Measurements from ENCODE around the gene USP10. TPM values are rescaled to one million over a fixed set of nuclear protein-coding genes. Genes with fewer than 3 reads are reported as not detected.

USP10 gene
- polyA plus RNA-seq, 3 donors, result 38.7 to 115 (median 90.9) TPM

DNA sequence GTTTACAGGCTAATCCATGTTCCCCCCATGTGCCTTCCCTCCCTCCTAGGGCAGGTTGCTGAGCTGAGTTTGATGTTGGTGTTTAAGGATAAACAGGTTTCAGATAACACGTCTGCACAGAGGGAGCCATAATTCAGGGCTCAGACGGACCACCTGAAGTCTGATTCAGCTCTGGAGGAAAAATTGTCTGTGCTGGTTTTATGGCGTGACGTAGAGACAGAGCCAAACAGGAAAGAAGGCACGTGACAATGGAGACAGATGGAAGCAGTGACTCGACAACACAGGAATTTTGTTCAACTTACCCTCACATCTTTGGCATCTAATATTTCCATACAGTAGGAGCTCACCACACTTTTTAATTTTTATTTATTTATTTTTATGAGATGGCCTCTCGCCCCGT lies 10.7 kb upstream of the USP10 start:
- TF ChIP-seq, protein P1, sequence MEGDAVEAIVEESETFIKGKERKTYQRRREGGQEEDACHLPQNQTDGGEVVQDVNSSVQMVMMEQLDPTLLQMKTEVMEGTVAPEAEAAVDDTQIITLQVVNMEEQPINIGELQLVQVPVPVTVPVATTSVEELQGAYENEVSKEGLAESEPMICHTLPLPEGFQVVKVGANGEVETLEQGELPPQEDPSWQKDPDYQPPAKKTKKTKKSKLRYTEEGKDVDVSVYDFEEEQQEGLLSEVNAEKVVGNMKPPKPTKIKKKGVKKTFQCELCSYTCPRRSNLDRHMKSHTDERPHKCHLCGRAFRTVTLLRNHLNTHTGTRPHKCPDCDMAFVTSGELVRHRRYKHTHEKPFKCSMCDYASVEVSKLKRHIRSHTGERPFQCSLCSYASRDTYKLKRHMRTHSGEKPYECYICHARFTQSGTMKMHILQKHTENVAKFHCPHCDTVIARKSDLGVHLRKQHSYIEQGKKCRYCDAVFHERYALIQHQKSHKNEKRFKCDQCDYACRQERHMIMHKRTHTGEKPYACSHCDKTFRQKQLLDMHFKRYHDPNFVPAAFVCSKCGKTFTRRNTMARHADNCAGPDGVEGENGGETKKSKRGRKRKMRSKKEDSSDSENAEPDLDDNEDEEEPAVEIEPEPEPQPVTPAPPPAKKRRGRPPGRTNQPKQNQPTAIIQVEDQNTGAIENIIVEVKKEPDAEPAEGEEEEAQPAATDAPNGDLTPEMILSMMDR (IDR thresholded peaks at IDR 0.05), result no peak
- Histone ChIP-seq H2AFZ (ENCODE audit: insufficient read depth, low read depth, low read length, poor library complexity, severe bottlenecking) (no peak overlapping the region), H3K27me3 (ENCODE audit: control insufficient read depth in 2 of 2, insufficient read depth in 2 of 2, low read length in 2 of 2) (no peaks in the 10 kb centered on the region), H3K4me1 (ENCODE audit: control insufficient read depth in 1 of 2, insufficient read depth in 2 of 2, low read length in 2 of 2) (peaks cover 27 to 40% of the 10 kb centered on the region in 2 donors), H3K4me3 (replicated peaks in 1 of 3; ENCODE audit: low read depth in 2 of 3, low read length in 3 of 3) (no peak overlapping the region), H3K4me2 (replicated peaks; ENCODE audit: extremely low read depth, low read length, poor library complexity, severe bottlenecking) (no peak overlapping the region), H3K27ac (ENCODE audit: low read depth in 1 of 2, low read length in 2 of 2) (no peak overlapping the region), H4K20me1 (ENCODE audit: insufficient read depth, low read length) (no peaks in the 10 kb centered on the region), H3K9ac (ENCODE audit: insufficient read depth, low read length, poor library complexity, severe bottlenecking) (no peak overlapping the region), H3K9me3 (replicated peaks in 1 of 2; ENCODE audit: control insufficient read depth in 1 of 2, insufficient read depth in 1 of 2, low read length in 2 of 2) (no peaks in the 10 kb centered on the region), H3K36me3 (replicated peaks in 1 of 2; ENCODE audit: control insufficient read depth in 1 of 2, insufficient read depth in 2 of 2, low read length in 2 of 2) (no peaks in the 10 kb centered on the region), H3K79me2 (ENCODE audit: insufficient read depth, low read length) (no peaks in the 10 kb centered on the region)
- H3K27me3 Mint-ChIP-seq (ENCODE audit: low read depth in 3 of 3), result peaks cover 2 to 3% (median 2%) of the 10 kb centered on the region in 3 donors
- no peak overlapping the region for H3K27ac Mint-ChIP-seq
- WGBS (ENCODE audit: insufficient coverage), result 93% methylated on average over 2 of the region's 8 CpGs
- H3K36me3 Mint-ChIP-seq, result peaks cover 0 to 3% of the 10 kb centered on the region in 2 donors
- H3K9me3 Mint-ChIP-seq, result peaks cover 0 to 14% (median 4%) of the 10 kb centered on the region in 7 donors
- no peak for DNase-seq
- peaks cover 38% of the 10 kb centered on the region for H3K4me1 Mint-ChIP-seq
- no peak overlapping the region for H3K4me3 Mint-ChIP-seq
- intact Hi-C loops (cut with micrococcal nuclease), result loop anchor here in 1 of 2 donors (5.0 kb wide), 1 partner anchor 38 kb away; no protein-coding TSS in a partner anchor

GRCh38 chr16:84690088-84690819 lies 9.5 kb upstream of the USP10 start:
- H3K9me3 ChIP-seq (replicated peaks in 1 of 2; ENCODE audit: control insufficient read depth in 1 of 2, insufficient read depth in 1 of 2, low read length in 2 of 2), result no peaks in the 10 kb centered on the region
- Mint-ChIP-seq H3K27me3 (ENCODE audit: low read depth in 3 of 3) (peaks cover 2 to 3% (median 2%) of the 10 kb centered on the region in 3 donors), H3K9me3 (peaks cover 0 to 14% (median 4%) of the 10 kb centered on the region in 7 donors), H3K4me1 (peaks cover 38% of the 10 kb centered on the region), H3K27ac (no peak overlapping the region), H3K4me3 (no peak overlapping the region), H3K36me3 (peaks cover 0 to 3% of the 10 kb centered on the region in 2 donors)
- no peaks in the 10 kb centered on the region for H3K79me2 ChIP-seq (ENCODE audit: insufficient read depth, low read length)
- WGBS (ENCODE audit: insufficient coverage), result 100% methylated on average over 2 of the region's 6 CpGs
- peaks cover 27 to 40% of the 10 kb centered on the region in 2 donors for H3K4me1 ChIP-seq (ENCODE audit: control insufficient read depth in 1 of 2, insufficient read depth in 2 of 2, low read length in 2 of 2)
- H3K27ac ChIP-seq (ENCODE audit: low read depth in 1 of 2, low read length in 2 of 2), result no peak overlapping the region
- no peaks in the 10 kb centered on the region for H3K36me3 ChIP-seq (replicated peaks in 1 of 2; ENCODE audit: control insufficient read depth in 1 of 2, insufficient read depth in 2 of 2, low read length in 2 of 2)
- no peak for DNase-seq
- TF ChIP-seq, protein P1 (IDR thresholded peaks at IDR 0.05), result no peak
- intact Hi-C loops (cut with micrococcal nuclease), result no loop called here
- H2AFZ ChIP-seq (ENCODE audit: insufficient read depth, low read depth, low read length, poor library complexity, severe bottlenecking), result no peak overlapping the region
- H3K4me2 ChIP-seq (replicated peaks; ENCODE audit: extremely low read depth, low read length, poor library complexity, severe bottlenecking), result no peak overlapping the region
- H3K4me3 ChIP-seq (replicated peaks in 1 of 3; ENCODE audit: low read depth in 2 of 3, low read length in 3 of 3), result no peak overlapping the region
- no peaks in the 10 kb centered on the region for H3K27me3 ChIP-seq (ENCODE audit: control insufficient read depth in 2 of 2, insufficient read depth in 2 of 2, low read length in 2 of 2)
- H3K9ac ChIP-seq (ENCODE audit: insufficient read depth, low read length, poor library complexity, severe bottlenecking), result no peak overlapping the region
- no peaks in the 10 kb centered on the region for H4K20me1 ChIP-seq (ENCODE audit: insufficient read depth, low read length)
